CD4-positive, alpha-beta T cell treated with Interleukin-12 subunit alpha and Interleukin-12 subunit beta, for 1 hour (primary cell): Measurements from ENCODE around the gene SLC33A1.

ENCODE experiments used
- DNase-seq: peaks from one replicate; pipeline ENCODE4 v3.0.0-alpha.2; 2020

SLC33A1 gene

GRCh38 chr3:155785662-155786295 is 68.4 kb downstream of the SLC33A1 start:
- DNase-seq = no peak

DNA sequence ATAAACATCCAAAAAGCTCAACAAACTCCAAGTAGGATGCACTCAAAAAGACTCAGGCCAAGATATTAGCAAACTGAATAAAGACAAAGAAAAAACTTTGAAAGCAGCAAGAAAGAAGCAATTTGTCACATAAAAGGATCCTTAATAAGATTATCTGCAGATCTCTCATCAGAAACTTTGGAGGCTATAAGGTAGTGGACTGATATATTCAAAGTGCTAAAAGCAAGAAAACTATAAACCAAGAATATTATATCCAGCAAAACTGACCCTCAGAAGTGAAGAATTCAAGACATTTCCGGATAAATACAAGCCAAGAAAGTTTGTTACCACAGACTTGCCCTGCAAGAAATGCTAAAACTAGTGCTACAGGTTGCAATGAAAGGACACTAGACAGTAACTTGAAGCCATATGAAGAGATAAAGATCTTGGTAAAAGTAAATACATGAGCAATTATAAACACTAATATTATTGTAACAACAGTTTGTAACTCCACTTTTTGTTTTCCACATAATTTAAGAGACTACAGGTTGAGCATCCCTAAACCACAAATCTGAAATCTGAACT is 71.8 kb downstream of the SLC33A1 start:
- DNase-seq = no peak

- DNase-seq = no peak
These were observed 73.9 kb downstream of the SLC33A1 start for GRCh38 chr3:155780291-155780690.

DNA sequence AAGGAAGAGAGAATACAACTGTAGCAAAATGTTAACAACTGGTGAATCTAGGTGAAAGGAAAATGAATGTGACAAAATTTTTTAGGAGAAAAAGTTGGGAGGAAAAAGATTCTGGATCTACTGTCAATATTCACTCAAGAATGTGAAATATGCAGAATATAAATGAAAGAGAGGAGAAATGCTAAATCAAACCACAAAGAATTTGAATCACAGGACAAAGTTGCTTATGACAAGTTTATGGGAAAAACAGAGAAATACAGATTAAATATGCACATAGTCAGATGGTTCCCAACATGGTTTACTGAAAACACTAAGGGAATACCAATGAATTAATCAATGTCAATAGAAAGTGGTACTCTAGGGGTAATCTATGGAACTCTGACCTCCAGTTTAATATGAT is 75.8 kb downstream of the SLC33A1 start:
- no peak for DNase-seq

DNA sequence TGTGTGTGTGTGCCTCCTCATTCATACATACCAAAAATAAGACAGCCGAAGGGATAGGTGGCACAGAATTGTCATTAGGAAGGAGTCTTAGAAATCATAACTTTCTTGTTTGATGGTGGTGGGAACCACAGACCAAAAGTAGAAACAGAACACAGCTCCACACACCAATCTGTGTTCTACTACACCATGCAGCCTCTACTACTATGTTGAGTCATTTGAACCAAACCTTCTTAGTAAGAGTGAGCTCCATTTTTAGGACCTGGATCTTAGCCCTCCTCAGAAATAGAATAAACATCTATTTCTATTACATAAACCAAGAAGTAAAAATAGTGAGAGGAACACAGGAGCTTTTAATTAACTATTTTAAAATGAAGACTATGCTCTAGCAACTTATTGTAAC is 81.4 kb downstream of the SLC33A1 start:
- DNase-seq = no peak

- no peak for DNase-seq
These were observed 83.1 kb downstream of the SLC33A1 start for GRCh38 chr3:155771126-155771525.
